Activated CD4-positive, alpha-beta T cell treated with anti-CD3 and anti-CD28 coated beads for 36 hours (primary cell): ENCODE measurements around the gene TTC31. TPM values are rescaled to one million over a fixed set of nuclear protein-coding genes. Genes with fewer than 3 reads are reported as not detected.
A peak's percentile ranks its signal among the peaks of the same experiment; 100 is the strongest.
"Not testable (repeated sequence)": the region's sequence is repeated elsewhere in the genome, so short reads cannot be mapped to it uniquely, and the experiment has no call there.

Experiments used
- ATAC-seq: fragments of 200-7000 bp; cut with Tn5 transposase; one replicate; pipeline ENCODE4 v1.10.0; 2021; ENCODE audit warnings: mild to moderate bottlenecking, moderate library complexity
- CTCF ChIA-PET: fragments of 350-600 bp; sonication (Branson Sonifier 250); formaldehyde crosslinking; loops from one replicate; lab custom pipeline; 2021; ENCODE audit warnings: antibody characterized with exemption; lab: Charles Lee
- POLR2A ChIA-PET: fragments of 350-600 bp; sonication (Branson Sonifier 250); formaldehyde crosslinking; loops from one replicate; lab custom pipeline; 2021; ENCODE audit warnings: antibody characterized with exemption, inconsistent platforms; lab: Charles Lee
- DNase-seq: peaks from one replicate; pipeline ENCODE4 v3.0.0-alpha.2; 2020
- H3K27ac Mint-ChIP-seq: one replicate; pipeline ENCODE4 v1.8.0; 2021; ENCODE audit warnings: mixed read lengths
- H3K27me3 Mint-ChIP-seq: one replicate; pipeline ENCODE4 v1.8.0; 2021; ENCODE audit warnings: mixed read lengths
- H3K36me3 Mint-ChIP-seq: one replicate; pipeline ENCODE4 v1.8.0; 2021; ENCODE audit warnings: low read depth, mixed read lengths
- H3K4me1 Mint-ChIP-seq: one replicate; pipeline ENCODE4 v1.8.0; 2021; ENCODE audit warnings: mixed read lengths
- H3K4me3 Mint-ChIP-seq: one replicate; pipeline ENCODE4 v1.8.0; 2021; ENCODE audit warnings: mild to moderate bottlenecking, moderate library complexity, mixed read lengths
- H3K9me3 Mint-ChIP-seq: one replicate; pipeline ENCODE4 v1.8.0; 2021; ENCODE audit warnings: low read depth, mixed read lengths
- intact Hi-C, 2 experiments: fragments of 100-400 bp; cut with DNase I in 1 of 2; cut with micrococcal nuclease in 1 of 2; formaldehyde crosslinking; loops; one replicate each; pipeline versions ENCODE4 v1.14.2 to v1.15.1; 2022 to 2024; cut with DNase I, micrococcal nuclease
- total RNA-seq, 2 experiments: library from RNA; stranded (reverse); gene quantifications; one replicate each; pipeline ENCODE4 v1.2.3, GENCODE V29; 2021

TTC31 gene
- total RNA-seq, 2 experiments from 2014 or later, result 24.0 to 24.6 TPM

DNA sequence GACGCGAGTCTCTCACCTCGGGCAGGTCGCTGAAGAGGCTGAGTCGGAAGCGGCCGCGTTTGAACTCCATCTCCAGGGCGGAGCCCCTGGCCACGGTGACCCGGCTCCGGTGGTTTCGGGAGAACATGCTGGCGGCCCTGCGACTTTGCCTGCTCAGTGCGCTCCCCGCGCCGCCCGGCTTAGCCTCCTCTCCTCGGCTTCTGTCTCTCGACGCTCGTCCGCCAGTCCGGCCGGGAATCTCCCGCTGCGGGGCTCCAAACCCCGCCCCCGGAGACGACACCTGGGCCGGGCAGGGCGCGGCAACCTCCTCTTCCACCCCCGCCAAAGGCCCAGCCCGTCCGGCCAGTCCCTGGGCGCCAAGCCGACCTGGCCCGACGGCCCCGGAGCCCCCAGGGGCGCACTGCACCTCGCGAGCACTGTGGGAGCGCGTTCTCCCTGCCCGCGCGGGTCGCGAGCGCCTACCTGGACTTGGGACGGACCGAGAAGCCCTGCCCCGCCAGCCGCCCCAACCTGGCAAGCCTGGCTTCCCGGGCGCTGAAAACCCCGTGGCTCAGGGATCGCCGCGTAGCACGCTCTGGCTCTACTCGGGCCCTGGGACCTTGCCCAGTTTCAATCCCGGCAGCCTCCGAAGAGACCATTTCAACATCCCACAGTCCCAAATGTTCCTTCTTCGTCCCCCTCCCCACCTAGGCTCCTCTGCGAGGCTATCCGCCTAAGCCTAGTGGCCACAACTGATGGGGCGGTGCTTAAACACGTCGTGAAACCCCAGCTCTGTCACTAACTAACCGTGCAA, 41.0 kb upstream of the TTC31 start, which contains the start of gene RTKN:
Gene RTKN (minus strand): TSS at position 248 of the 793 bp plus-strand sequence. CDS start 121 bp downstream, at position 127.
- ChIA-PET POLR2A (no interaction called here), CTCF (interaction anchor here (0.6 to 2.5 kb wide), 4 partner anchors 13 to 257 kb away, joined by 3 to 12 read pairs (median 5); partner anchors contain the start of gene INO80B)
- H3K9me3 Mint-ChIP-seq, result no peaks in the 10 kb centered on the region
- peaks cover 31% of the 10 kb centered on the region for H3K27me3 Mint-ChIP-seq
- ATAC-seq (no peak), DNase-seq (peak; percentile 63)
- H3K36me3 Mint-ChIP-seq, result no peaks in the 10 kb centered on the region
- intact Hi-C loops, result loop anchor here in 1 of 2 experiments (1.0 kb wide), 1 partner anchor 12 kb away; no protein-coding TSS in a partner anchor
- peak within 1 kb of the TSS; percentile 37 for H3K27ac Mint-ChIP-seq
- H3K4me1 Mint-ChIP-seq, result peaks cover 10% of the 10 kb centered on the region
- H3K4me3 Mint-ChIP-seq, result peak within 1 kb of the TSS; percentile 44

DNA sequence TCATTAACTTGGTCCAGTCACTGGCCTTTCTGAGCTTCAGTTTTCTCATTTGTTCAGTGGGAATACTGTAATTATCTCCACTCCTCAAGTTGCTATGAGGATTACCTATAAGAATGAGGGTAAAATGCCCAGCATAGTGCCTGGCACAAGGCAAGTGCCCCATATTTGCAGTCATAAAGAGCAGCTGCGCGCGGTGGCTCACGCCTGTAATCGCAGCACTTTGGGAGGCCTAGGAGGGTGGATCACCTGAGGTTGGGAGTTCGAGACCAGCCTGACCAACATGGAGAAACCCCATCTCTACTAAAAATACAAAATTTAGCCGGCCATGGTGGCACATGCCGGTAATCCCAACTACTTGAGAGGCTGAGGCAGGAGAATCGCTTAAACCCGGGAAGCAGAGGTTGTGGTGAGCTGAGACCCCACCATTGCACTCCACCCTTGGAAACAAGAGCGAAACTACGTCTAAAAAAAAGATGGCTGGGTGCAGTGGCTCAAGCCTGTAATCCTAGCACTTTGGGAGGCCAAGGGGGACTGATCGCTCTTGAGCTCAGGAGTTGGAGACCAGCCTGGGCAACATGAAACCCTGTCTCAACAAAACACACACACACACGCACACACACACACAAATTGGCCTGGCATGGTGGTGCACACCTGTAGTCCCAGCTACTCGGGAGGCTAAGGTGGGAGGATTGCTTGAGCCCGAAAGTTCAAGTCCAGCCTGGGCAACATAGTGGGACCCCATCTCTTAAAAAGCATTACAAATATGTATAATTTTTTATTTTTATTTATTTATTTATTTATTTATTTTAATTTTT, 40.2 kb upstream of the TTC31 start:
- CTCF ChIA-PET, result interaction anchor here (2.5 kb wide), 1 partner anchor 12 kb away, joined by 12 read pairs; the partner anchor contains the start of gene INO80B
- H3K4me1 Mint-ChIP-seq, H3K36me3 Mint-ChIP-seq, intact Hi-C loops, DNase-seq, ATAC-seq, POLR2A ChIA-PET, H3K9me3 Mint-ChIP-seq: not testable (repeated sequence)
- H3K4me3 Mint-ChIP-seq, result peak overlapping the region; percentile 44
- H3K27ac Mint-ChIP-seq, result peak overlapping the region; percentile 37
- peaks cover 33% of the 10 kb centered on the region for H3K27me3 Mint-ChIP-seq

DNA sequence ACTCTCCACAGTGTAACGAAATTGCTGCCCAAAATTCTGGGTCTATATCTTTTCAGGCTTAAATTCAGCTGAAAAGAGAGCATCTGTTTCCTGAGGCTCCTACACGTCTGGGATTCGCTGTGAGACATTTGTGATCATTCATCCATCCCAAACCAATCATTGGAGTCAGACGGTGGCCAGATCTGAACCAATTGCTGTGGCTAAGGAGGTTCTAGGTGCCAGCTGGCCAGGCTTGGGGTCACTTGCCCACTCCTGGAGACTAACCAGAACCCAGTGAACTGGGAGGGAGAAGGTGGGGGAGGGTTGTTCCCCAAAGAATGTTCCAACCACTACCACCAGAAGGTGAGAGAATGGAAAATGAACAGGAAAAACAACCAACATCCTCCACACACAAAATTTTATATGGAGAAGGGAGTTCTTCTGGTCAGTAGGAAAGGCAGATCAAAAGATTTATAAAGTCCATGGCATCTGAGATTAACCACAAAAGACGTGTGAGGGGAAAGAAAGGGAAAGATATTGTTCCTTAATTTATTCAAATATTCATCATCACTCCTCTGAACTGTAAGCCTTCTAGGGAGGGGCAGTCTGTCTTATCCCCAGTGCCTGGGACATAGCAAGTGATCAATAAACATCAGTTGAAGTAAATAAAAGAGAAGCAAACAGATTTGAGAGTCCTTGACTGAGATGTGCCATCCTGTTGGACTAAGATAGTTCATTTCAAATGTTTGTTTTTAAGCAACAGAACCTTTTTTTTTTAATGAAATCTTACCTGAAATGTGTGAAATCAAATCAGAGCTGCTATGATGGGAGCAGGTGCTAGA, 38.2 kb upstream of the TTC31 start:
- Mint-ChIP-seq H3K27ac (no peak overlapping the region), H3K4me1 (peaks cover 10% of the 10 kb centered on the region), H3K4me3 (no peak overlapping the region), H3K36me3 (no peaks in the 10 kb centered on the region), H3K27me3 (peaks cover 22% of the 10 kb centered on the region), H3K9me3 (no peaks in the 10 kb centered on the region)
- ATAC-seq (no peak), DNase-seq (no peak)
- intact Hi-C loops, result no loop called here
- POLR2A ChIA-PET, result interaction anchor here (0.6 kb wide), 1 partner anchor 14 kb away, joined by 3 read pairs; the partner anchor contains the start of gene WBP1
- CTCF ChIA-PET, result no interaction called here

DNA sequence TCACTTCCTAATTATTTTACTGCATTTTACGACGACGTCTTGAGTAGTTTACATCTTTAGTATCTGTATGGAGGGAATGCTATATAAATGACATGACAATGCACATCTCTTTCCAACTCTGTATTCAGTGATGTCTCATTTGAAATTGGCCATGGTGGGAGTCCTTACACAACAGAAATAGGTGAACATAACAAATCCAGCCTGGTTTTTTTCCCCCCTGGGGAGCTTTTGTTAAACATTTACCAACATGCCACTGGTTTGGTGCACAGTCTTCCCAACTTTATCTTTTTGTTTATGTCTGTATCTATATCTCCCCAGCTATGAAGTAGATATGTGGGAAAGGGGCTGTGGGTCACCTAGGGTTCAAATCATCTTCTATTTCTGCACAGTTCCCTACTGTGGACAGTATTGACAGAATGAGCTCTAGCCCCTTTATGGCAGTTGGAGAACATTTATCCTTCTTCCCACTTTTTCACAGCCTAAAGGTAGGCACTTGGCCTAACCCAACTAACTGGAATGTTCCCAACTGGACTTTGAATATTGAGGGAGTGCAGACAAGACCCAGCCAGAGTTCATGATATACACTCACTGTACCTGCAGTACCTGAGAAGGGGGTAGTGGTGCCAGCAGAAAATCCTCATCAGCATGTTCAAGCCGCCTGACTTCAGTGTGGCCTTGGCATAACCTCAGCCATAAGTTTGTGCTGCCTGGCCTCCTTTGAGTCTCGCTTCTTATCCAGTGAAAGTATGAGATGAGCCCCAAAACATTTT, 35.5 kb upstream of the TTC31 start:
- POLR2A ChIA-PET, result no interaction called here
- DNase-seq, result no peak
- Mint-ChIP-seq H3K9me3 (no peaks in the 10 kb centered on the region), H3K27me3 (peaks cover 14% of the 10 kb centered on the region), H3K36me3 (no peaks in the 10 kb centered on the region), H3K27ac (no peak overlapping the region), H3K4me3 (no peak overlapping the region), H3K4me1 (peaks cover 1% of the 10 kb centered on the region)
- no peak for ATAC-seq
- intact Hi-C loops, result no loop called here
- CTCF ChIA-PET, result interaction anchor here (0.7 kb wide), 1 partner anchor 198 kb away, joined by 3 read pairs; no protein-coding TSS in a partner anchor

DNA sequence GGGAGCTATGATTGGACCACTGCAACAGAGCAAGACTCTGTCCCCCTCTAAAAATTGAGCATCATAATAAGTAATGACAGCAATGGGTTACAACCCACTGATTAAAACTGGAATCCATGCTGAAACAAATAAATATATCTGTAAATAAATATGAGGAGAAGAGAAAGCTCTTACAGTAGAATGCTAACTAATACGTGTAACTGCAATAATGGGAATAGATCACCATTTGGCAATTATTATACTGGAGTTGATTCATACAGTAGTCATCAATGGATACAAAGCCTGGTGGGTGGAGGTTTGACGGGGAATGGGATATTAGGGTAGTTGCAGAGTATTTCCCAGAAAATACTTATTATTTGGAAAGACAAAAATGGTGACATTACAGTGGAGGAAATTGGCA, 34.1 kb upstream of the TTC31 start:
- ChIA-PET POLR2A (interaction anchor here (0.6 kb wide), 1 partner anchor 625 kb away, joined by 3 read pairs; no protein-coding TSS in a partner anchor), CTCF (no interaction called here)
- no peaks in the 10 kb centered on the region for H3K36me3 Mint-ChIP-seq

DNA sequence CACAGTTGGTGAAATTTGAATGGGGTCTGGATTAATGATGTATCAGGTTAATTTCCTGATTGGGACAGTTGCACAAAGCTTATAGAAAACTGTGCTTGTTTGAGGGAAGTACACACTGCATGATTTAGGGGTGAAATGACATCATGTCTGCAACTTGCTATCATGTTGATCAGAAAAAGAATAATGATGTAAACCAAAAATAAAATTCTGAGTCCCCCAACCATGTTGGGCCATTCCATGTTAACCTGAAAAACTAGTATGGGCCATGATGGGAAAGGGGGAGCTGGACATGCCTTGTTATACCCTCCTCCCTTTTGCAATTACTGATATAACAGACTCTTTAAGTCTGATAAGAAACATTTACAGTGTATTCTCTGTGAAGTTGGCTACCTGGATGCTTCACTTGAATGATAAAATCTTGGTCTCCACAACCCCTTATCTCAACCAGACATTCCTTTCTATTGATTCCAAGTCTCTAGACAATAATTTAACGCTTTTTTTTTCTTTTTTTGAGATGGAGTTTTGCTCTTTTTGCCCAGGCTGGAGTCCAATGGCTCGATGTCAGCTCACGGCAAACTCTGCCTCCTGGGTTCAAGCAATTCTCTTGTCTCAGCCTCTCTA, 32.2 kb upstream of the TTC31 start:
- no peaks in the 10 kb centered on the region for H3K9me3 Mint-ChIP-seq
- no peak overlapping the region for H3K4me3 Mint-ChIP-seq
- intact Hi-C loops, result no loop called here
- peaks cover 6% of the 10 kb centered on the region for H3K36me3 Mint-ChIP-seq
- ChIA-PET CTCF (interaction anchor here (0.6 kb wide), 1 partner anchor 59 kb away, joined by 3 read pairs; no protein-coding TSS in a partner anchor), POLR2A (no interaction called here)
- peaks cover 23% of the 10 kb centered on the region for H3K4me1 Mint-ChIP-seq
- peaks cover 2% of the 10 kb centered on the region for H3K27me3 Mint-ChIP-seq
- DNase-seq, result no peak
- ATAC-seq, result no peak
- no peak overlapping the region for H3K27ac Mint-ChIP-seq

More for the DNA sequence above, 34.1 kb upstream of the TTC31 start:
- Mint-ChIP-seq H3K27me3 (peaks cover 10% of the 10 kb centered on the region), H3K9me3 (no peaks in the 10 kb centered on the region), H3K27ac (no peak overlapping the region), H3K4me1 (peaks cover 10% of the 10 kb centered on the region), H3K4me3 (no peak overlapping the region)
- no peak for DNase-seq
- intact Hi-C loops, result no loop called here
- no peak for ATAC-seq

DNA sequence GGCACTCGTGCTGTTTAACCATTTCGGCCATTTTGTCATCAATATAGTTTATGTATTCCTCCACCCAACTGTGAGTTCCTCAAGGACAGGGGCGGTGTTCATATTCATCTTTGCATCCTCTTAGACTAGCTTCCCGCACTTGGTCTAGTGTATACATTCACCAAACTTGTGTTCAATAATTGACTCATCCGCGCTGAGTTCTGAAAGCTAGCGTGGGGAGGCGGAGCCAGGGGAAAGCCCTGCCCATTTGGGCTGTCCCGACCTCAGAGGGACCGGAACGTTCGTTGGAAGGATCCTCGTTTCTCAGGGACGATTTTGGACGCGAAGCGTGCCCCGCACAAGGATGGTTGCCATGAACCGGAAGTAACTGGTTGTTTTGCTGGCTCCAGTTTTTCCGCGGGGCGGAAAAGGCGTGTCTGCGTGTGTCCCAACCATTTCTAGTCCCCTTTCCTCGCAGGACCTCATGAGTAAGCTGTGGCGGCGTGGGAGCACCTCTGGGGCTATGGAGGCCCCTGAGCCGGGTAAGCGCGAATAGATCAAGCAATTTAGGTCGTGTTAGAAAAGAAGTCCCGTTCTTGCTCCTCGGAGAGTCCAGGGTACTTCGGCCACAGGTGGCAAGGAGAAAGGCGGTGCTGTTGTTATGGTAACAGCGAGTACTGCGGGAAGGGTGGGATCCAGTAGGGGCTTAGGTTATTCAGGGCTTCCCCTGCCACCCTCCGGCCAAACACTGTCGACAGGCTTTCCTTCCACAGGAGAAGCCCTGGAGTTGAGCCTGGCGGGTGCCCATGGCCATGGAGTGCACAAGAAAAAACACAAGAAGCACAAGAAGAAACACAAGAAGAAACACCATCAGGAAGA, 28.0 kb upstream of the TTC31 start, which contains the start of gene INO80B:
Gene INO80B (plus strand): TSS at position 434 of the 858 bp plus-strand sequence. CDS start 30 bp downstream, at position 464.
- ATAC-seq, result peak; percentile 59
- H3K4me3 Mint-ChIP-seq, result peak within 1 kb of the TSS; percentile 90
- intact Hi-C loops, result loop anchor here (1.0 to 5.0 kb wide), 14 partner anchors 14 to 1220 kb away; partner anchors contain the start of genes AUP1 (in 2 of the 2), C2orf81 (in 2 of the 2), HTRA2 (in 2 of the 2) and PCGF1 (in 2 of the 2)
- peak within 1 kb of the TSS; percentile 98 for H3K27ac Mint-ChIP-seq
- peaks cover 23% of the 10 kb centered on the region for H3K36me3 Mint-ChIP-seq
- H3K27me3 Mint-ChIP-seq, result no peaks in the 10 kb centered on the region
- H3K4me1 Mint-ChIP-seq, result peaks cover 43% of the 10 kb centered on the region
- POLR2A ChIA-PET, result interaction anchor here (0.6 to 1.3 kb wide), 8 partner anchors 12 to 76 kb away, joined by 3 to 16 read pairs (median 4); partner anchors contain the start of genes AUP1, CCDC142, DQX1 and TTC31
- peak; percentile 98 for DNase-seq
- CTCF ChIA-PET, result interaction anchor here (0.6 to 6.6 kb wide), 12 partner anchors 12 to 205 kb away, joined by 3 to 62 read pairs (median 8); partner anchors contain the start of genes AUP1, CCDC142, HTRA2 and MRPL53
- no peaks in the 10 kb centered on the region for H3K9me3 Mint-ChIP-seq

DNA sequence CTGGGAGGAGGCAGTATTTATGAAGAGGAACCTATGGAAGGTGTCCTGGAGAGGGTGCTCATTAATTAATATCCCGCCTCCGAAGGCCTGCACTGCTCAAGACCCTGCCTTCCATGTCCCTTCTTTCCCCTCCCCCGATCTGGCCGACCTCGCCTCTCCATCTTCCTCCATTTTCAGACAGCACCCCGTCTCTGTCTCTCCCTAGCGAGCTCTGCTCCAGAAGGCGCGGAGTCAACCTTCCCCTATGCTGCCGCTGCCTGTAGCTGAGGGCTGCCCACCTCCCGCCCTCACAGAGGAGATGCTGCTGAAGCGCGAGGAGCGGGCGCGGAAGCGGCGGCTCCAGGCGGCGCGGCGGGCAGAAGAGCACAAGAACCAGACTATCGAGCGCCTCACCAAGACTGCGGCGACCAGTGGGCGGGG, 25.7 kb upstream of the TTC31 start:
- ChIA-PET CTCF (interaction anchor here (1.2 to 6.6 kb wide), 5 partner anchors 11 to 61 kb away, joined by 3 to 62 read pairs (median 14); partner anchors contain the start of genes C2orf81, CCDC142, MRPL53 and TTC31), POLR2A (interaction anchor here (0.6 to 1.9 kb wide), 3 partner anchors 12 to 25 kb away, joined by 3 to 9 read pairs (median 6); partner anchors contain the start of gene MRPL53)
- intact Hi-C loops, result loop anchor here (1.0 to 5.0 kb wide), 4 partner anchors 8 to 530 kb away; partner anchors contain the start of genes MOGS (in 2 of the 2) and DGUOK (in 1 of the 2)
- H3K9me3 Mint-ChIP-seq, result no peaks in the 10 kb centered on the region
- no peak for DNase-seq
- peaks cover 28% of the 10 kb centered on the region for H3K36me3 Mint-ChIP-seq
- H3K27ac Mint-ChIP-seq, result peak overlapping the region; percentile 98
- H3K4me1 Mint-ChIP-seq, result peaks cover 44% of the 10 kb centered on the region
- ATAC-seq, result no peak
- no peaks in the 10 kb centered on the region for H3K27me3 Mint-ChIP-seq
- H3K4me3 Mint-ChIP-seq, result peak overlapping the region; percentile 90
